ENCODE results near the gene MX2.
"Not testable (repeated sequence)": the region's sequence is repeated elsewhere in the genome, so short reads cannot be mapped to it uniquely, and the experiment has no call there.

MX2 gene, protein sequence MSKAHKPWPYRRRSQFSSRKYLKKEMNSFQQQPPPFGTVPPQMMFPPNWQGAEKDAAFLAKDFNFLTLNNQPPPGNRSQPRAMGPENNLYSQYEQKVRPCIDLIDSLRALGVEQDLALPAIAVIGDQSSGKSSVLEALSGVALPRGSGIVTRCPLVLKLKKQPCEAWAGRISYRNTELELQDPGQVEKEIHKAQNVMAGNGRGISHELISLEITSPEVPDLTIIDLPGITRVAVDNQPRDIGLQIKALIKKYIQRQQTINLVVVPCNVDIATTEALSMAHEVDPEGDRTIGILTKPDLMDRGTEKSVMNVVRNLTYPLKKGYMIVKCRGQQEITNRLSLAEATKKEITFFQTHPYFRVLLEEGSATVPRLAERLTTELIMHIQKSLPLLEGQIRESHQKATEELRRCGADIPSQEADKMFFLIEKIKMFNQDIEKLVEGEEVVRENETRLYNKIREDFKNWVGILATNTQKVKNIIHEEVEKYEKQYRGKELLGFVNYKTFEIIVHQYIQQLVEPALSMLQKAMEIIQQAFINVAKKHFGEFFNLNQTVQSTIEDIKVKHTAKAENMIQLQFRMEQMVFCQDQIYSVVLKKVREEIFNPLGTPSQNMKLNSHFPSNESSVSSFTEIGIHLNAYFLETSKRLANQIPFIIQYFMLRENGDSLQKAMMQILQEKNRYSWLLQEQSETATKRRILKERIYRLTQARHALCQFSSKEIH

DNA sequence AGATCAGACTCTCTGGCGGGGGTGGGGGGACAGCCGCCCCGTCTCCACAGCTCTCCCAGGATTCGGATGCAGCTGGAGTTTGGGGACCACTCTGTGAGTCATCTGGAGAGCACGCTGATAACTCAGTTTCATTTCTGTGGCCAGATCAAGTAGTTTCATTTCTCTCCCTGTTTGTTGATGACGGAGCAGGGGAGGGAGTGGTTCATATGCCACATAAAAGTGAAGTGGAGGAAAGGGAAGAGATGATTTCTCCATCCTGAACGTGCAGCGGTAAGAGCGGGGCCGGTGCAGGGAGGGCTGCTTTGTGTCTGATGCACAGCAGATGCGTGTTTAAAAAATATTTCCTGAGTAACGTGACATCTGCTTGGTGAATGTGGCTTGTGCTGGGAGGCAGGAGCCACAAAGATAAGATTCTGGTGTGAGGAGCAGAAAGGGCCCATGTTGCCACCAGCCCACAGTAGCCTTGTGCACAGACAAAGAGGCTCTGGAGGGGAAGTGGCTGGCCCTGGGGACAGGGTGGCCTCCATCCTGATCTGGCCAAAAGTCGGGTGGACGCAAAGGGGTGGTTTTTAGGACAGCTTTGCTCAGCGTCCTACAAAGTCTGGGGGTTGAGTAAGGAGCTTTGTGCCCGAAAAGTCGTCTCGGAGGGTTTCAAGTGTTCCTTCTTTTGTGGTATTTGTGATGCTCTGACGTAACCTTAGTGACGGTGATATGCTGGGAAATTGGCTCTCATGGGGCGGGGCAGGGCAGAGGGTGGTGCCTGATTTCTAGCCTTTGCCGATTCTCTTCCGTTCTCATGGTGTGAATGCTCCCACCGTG is at the start of gene MX2:
Gene MX2, plus strand, starts transcription at position 242 of the 819 bp plus-strand sequence. CDS start 14,880 bp downstream, outside the sequence.
- peak; percentile 71 to 76 for ATAC-seq

DNA sequence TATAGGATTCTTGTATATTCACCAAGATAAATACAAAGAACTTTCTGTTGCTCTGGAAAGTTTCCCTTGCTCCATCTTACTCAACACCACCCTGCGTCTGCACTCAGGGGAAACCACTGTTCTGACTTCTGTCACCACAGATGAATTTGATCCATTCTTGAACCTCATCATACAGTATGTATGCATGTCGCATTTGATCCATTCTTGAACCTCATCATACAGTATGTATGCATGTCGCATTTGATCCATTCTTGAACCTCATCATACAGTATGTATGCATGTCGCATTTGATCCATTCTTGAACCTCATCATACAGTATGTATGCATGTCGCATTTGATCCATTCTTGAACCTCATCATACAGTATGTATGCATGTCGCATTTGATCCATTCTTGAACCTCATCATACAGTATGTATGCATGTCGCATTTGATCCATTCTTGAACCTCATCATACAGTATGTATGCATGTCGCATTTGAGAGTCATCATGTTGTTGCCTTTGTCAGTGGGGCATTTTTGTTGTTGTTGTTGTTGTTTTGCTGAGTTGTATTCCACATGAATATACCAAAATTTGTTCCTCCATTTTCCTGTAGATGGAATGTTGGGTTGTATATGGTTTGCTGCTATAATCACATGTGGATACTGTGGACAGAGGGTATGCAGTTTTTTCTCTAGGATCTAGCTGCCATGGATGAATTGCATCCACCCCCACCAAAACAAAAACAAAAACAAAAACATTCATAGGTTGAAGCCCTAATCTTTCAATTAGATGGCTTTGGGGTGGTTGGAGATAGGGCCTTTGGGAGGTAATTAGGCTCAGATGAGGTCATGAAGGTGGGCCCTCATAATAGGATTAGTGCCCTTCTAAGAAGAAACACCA is 48.3 kb upstream of the MX2 start:
- not testable (repeated sequence) for ATAC-seq

GRCh38 chr21:41315726-41316125 is 46.1 kb upstream of the MX2 start:
- no peak for ATAC-seq

GRCh38 chr21:41316200-41317062 is 45.4 kb upstream of the MX2 start, which contains the start of gene FAM3B:
TSS of gene FAM3B (plus strand) at chr21:41316801. CDS start at chr21:41316880, 79 bp downstream.
- no peak for ATAC-seq

- ATAC-seq = no peak
These were observed 44.8 kb upstream of the MX2 start for GRCh38 chr21:41317063-41317392.

GRCh38 chr21:41317458-41317857 is 44.4 kb upstream of the MX2 start:
- ATAC-seq = no peak

DNA sequence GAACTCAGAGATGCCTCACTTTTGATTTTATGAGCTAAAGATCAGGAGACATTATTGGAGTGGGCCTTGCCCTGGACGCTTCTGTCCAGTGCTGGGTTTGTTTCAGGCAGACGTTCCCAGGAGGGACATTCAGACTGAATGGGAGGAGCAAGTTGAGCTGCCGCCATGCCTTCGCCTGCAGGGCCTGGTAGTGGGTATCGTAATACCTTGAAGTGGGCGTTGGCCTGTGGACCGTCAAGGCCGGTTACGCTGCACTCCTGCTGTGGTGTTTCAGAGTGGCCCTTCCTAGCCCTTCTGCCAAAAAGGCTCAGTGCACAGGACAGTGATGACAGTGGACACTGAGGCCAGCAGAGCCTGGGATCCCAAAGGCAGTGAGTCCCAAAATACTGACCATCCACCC is 43.6 kb upstream of the MX2 start:
- ATAC-seq = no peak

DNA sequence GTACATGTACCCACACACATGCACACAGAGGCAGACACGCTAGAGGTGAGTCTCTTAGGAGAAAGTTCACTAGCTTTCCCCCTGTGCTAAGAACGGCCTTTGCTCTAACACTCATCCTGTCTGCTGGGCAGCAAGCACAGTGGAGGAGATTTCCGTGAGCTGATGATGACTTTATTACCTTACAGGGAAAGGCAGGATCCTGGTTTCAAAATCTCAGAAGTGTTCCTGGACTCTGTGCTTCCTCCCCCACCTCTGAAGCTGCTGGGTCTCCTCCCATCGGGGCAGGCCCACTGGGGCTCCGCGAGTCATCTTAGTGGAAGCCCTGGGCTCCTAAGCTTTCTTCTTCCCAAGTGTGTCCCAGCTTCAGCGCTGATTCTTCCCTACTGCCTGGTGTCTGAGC is 42.6 kb upstream of the MX2 start:
- no peak for ATAC-seq

- ATAC-seq = peak in 1 of 2 donors; percentile 35
These were observed 40.5 kb upstream of the MX2 start for GRCh38 chr21:41321211-41321907.

DNA sequence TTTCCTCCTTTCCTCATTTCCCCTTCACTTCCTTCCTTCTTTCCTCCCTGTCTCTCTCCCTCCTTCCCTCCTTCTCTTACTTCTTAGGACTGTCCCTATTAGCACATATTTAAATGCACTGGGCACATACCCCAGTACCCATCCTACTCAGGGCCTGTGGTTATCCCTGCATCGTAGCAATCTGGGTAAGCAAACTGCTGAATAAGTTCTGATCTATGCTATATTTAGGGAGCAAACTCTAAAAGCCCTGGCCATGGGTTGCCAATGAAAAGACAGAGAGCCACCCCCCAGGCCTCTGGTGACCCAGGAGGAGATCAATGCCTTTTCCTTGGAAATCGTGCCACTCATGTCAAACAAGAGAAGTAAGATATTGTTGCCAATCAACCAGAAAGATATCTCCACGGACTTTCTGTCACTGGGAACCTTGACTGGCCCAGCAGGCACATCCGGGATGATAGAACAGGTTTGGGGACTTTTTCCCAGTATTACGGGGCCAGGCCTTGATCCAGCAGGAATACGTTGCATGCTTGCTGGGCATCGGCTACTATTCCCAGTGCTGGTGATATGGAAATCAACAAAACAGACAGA is 39.8 kb upstream of the MX2 start:
- ATAC-seq = no peak

DNA sequence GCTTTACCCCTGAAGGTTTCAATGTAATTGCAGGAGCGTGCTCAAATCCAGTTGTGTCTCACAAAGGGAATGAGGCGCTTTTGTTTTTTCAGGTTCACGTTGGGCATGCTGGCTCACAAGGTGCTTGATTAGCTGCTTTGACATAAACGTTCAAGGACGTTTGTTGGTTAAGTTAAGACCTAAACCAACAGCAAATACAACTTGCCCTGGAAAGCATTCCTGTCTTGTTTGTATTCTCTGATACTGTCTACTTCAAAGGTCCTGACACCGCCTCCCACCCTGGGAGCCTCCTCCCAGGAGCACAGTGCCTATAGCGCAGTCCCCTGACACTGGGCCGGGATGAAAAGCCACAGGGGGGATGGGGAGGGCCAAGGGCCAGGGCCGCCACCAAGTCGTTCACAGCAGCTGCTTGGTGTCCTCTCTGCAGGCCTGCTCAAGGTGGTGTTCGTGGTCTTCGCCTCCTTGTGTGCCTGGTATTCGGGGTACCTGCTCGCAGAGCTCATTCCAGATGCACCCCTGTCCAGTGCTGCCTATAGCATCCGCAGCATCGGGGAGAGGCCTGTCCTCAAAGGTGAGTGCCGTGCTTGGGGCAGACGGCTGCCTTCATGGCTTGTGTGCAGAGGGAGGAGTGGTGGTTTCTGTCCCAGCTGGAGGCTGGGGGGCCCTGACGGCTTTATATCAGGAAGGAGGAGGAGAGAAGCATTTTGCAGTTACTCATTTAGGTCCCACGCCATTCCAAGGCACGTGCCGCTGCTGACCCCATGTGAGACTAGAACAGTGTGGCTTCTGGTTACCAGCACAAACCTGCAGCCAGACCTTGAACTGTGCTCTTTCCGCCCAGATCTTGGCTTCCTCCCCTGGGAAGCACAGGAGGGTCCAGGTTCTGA is 39.1 kb upstream of the MX2 start:
- ATAC-seq = no peak

GRCh38 chr21:41325138-41325912 is 36.5 kb upstream of the MX2 start:
- no peak for ATAC-seq

- ATAC-seq = no peak
These were observed 35.3 kb upstream of the MX2 start for GRCh38 chr21:41326414-41327080.

DNA sequence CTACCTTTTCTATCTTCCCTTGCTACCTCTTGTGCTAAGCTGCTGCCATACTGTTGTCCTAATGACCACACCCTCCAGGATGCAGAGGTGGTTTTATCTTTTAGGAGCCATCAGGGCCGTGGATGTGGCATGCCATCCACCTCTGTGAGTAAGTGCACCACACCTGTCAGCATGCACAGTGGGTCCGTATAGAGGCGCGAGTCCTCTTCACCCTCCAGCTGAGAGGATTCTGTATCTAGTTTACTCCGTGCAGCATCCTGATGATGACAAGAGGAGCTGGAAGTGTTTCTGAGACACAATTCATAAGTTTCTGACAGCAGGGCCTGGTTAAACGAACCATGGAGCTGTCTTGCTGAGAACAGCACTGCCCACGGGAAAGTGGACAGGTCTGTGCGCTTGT is 34.1 kb upstream of the MX2 start:
- ATAC-seq = no peak

- no peak for ATAC-seq
These were observed 32.9 kb upstream of the MX2 start for GRCh38 chr21:41328660-41329607.

DNA sequence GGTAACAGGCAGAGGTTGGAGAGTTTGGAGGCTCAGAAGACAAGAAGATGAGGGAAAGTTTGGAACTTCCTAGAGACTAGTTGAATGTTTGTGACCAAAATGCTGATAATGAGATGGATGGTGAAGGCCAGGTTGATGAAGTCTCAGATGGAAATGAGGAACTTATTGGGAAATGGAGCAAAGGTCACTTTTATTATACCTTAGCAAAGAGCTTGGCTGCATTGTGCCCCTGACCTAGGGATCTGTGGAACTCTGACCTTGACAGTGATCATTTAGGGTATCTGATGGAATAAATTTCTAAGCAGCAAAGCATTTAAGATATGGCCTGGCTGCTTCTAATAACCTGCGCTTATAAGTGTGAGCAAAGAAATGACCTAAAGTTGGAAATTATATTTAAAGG is 28.1 kb upstream of the MX2 start:
- no peak for ATAC-seq

- ATAC-seq = no peak
These were observed 24.3 kb upstream of the MX2 start for GRCh38 chr21:41337515-41337914.
